WI38 (cell line): ENCODE results near the gene SPEM3.

Source experiments
- H3K4me3 ChIP-seq: 2 replicates; pipeline ENCODE4 v1.5.1; 2011; ENCODE audit warnings: low read depth, mild to moderate bottlenecking, control low read depth, low read length
- TF ChIP-seq, protein P1 (sequence below): IDR thresholded peaks from 2 replicates; pipeline ENCODE4 v1.5.1; 2012; ENCODE audit warnings: low read depth, mild to moderate bottlenecking, control low read depth, low read length

SPEM3 gene

DNA sequence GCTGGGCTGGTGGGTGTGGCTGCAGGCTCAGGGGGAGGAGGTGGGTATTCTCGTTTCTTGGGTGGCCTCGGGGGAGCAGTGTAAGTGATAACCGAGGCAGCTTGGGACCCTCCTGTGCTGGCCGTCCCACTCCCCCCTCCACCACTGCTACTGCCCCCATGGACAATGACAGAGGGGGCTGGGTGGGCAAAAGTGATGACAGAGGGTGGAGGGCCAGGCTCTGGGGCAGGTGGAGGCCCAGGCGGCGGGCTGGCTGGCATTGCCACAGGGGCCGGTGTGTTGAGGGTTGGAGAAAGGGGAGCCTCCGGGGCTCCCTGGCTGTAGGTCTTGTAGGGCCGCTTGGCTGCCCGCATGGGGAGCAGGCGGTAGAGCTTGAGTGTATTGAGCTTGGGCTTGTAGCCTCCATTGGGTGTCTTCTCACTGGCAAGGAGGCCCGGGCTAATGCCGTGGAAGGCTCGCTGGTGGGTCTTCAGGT lies 34.8 kb downstream of the SPEM3 start:
- TF ChIP-seq, protein P1, sequence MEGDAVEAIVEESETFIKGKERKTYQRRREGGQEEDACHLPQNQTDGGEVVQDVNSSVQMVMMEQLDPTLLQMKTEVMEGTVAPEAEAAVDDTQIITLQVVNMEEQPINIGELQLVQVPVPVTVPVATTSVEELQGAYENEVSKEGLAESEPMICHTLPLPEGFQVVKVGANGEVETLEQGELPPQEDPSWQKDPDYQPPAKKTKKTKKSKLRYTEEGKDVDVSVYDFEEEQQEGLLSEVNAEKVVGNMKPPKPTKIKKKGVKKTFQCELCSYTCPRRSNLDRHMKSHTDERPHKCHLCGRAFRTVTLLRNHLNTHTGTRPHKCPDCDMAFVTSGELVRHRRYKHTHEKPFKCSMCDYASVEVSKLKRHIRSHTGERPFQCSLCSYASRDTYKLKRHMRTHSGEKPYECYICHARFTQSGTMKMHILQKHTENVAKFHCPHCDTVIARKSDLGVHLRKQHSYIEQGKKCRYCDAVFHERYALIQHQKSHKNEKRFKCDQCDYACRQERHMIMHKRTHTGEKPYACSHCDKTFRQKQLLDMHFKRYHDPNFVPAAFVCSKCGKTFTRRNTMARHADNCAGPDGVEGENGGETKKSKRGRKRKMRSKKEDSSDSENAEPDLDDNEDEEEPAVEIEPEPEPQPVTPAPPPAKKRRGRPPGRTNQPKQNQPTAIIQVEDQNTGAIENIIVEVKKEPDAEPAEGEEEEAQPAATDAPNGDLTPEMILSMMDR, result no peak
- no peak overlapping the region for H3K4me3 ChIP-seq

DNA sequence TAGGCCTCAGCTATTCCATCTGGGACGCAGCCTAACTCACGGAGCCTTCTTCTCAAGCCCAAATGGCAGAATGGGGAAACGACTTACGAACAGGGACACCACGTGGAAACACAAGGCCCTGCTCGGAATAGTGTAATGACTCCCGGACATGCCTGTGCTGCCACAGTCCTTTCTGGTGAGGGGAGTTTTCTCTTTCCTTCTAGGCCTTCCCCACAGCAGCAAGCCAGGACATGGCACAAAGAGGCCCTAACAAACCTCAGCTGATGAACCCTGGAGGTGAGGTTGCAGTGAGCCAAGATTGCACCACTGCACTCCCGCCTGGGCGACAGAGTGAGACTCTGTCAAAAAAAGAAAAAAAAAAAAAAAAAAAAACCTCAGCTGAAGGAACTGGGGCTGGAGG lies 35.4 kb downstream of the SPEM3 start:
- H3K4me3 ChIP-seq, result no peak overlapping the region
- TF ChIP-seq, protein P1, result no peak

DNA sequence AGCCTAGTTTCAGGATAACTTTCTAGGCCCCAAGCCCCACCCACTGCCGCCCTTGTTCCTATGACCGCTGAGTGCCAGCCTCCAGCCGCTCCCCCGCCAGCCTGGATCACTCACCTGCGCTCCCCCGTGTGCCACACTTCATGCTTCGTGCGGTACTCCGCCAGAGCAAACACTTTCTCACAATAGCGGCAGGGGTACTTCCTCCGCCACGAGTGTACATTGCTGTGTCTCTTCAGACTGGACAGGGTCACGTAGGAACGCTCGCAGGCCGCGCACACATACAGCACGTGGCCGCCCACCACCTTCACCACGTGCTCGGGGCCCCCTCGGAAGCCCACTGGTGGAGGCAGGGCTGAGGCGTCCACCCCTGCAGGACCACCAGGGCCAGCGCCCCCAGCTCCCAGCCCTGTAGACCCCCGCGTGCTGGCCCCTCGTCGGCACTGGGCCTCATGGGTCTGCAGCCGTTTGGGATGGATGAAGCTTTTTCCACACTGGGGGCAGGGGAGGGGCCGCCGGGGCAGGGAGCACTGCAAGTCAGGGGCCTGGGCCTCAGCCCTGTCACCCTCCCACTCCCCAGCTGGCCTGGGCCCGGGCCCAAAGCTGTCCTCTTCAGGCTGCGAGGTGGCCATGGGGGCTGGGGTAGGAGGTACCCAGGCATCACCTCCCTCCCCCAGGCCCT lies 37.1 kb downstream of the SPEM3 start:
- TF ChIP-seq, protein P1, result no peak
- H3K4me3 ChIP-seq, result no peak overlapping the region

DNA sequence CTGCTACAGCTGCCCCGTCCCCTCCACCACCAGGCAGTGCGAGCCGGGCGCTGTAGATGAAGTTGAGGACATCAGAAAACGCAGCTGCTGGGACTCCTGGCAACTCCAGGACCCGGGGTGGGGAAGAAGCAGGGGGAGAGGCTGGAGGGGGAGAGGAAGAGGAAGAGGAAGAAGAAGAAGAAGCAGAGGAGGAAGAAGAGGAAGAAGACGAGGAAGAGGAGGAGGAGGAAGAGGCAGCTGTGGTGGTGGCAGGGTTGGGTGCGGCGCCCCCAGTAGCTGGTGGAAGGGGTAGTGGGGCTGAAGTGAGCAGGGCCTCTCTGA lies 37.6 kb downstream of the SPEM3 start:
- H3K4me3 ChIP-seq, result no peak overlapping the region
- TF ChIP-seq, protein P1, result no peak

DNA sequence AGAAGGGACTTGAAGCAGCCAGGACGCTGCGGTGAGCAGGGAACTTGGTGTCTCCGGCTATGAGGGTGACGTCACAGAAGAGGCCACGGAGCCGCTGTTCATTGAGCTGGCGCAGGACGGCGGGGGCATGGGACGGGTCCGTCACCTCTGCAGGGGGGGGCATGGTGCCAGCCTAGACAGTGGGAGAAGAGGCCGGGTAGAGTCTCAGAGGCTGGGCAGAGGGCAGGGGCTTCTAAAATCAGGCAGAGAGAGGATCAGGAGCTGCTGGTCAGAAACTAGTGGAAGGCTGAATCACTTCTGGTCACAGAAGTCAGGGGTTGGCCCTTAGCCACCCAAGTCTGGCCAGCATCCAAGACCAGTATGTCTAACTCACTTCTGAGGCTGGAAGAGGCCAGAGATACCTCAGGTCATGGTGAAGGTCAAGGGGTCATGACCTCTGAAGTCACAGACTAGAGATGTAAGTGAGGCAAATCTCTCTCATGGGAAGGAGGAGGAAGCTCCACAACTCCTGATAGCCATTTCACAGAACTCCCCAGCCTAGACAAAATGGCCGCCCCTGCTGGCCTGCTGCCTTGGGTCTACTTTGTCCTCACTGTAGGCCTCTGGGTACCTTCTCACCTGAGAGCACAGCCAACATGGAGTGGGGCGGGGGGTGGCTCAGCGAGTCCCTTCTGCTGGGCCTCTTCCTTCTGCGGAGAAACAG lies 38.1 kb downstream of the SPEM3 start:
- TF ChIP-seq, protein P1, result no peak
- H3K4me3 ChIP-seq, result no peak overlapping the region

DNA sequence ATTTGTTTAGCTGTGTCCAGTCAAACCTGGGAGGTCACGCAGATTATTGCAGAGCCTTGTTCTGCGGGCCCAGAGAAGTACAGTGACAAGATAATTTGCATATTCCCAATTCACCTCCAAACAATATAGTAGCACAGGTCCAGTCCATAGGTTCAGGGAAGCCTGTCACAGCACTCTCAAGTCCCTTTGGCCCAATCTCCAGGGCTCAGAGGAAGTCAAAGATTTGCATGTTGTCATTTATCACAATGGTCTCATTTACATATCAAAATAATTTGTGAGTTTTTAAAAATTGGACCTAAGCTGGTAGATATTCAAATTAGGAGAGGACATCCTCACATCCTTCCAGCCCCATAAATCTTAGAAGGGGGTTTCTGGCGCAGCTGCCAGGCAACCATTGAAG lies 38.8 kb downstream of the SPEM3 start:
- no peak overlapping the region for H3K4me3 ChIP-seq
- TF ChIP-seq, protein P1, result no peak

DNA sequence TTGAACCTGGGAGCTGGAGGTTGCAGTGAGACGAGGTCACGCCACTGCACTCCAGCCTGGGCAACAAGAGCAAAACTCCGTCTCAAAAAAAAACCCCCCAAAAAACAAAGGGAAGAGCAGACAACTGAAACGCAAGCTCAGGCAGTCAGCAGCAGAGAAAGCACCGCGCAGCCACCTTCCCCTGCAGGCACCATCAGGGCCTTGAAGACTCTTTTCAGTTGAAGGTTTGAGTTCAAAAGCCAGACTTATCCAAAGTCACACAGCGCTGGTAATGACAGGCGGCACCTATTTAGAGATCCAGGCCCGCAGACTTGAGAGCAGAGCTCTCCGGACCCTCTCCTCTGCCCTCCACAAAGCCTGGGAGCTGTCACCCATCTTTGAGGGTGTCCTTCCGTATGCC lies 39.6 kb downstream of the SPEM3 start:
- TF ChIP-seq, protein P1, result no peak
- H3K4me3 ChIP-seq, result no peak overlapping the region
